Chondrocyte (in vitro differentiated cells): ENCODE measurements around the gene EYS. TPM values are rescaled to one million over a fixed set of nuclear protein-coding genes. Genes with fewer than 3 reads are reported as not detected.

Experiments
- DNase-seq: peaks from one replicate; pipeline ENCODE4 v3.0.0; 2021; ENCODE audit warnings: mixed read lengths, low spot score
- H3K27ac Mint-ChIP-seq: one replicate; pipeline ENCODE4 v1.8.0; 2021; ENCODE audit warnings: mild to moderate bottlenecking, moderate library complexity, mixed read lengths; ENCODE audit not compliant: unreplicated experiment
- H3K27me3 Mint-ChIP-seq: 2 replicates; pipeline ENCODE4 v1.8.0; 2021; ENCODE audit warnings: low read depth, mixed read lengths
- H3K36me3 Mint-ChIP-seq: 2 replicates; pipeline ENCODE4 v1.8.0; 2021; ENCODE audit warnings: low read depth, mixed read lengths
- H3K4me1 Mint-ChIP-seq: 2 replicates; pipeline ENCODE4 v1.8.0; 2021; ENCODE audit warnings: low read depth, mild to moderate bottlenecking, mixed read lengths
- H3K4me3 Mint-ChIP-seq: one replicate; pipeline ENCODE4 v1.8.0; 2021; ENCODE audit warnings: mild to moderate bottlenecking, moderate library complexity, mixed read lengths; ENCODE audit not compliant: unreplicated experiment
- H3K9me3 Mint-ChIP-seq: 2 replicates; pipeline ENCODE4 v1.8.0; 2021; ENCODE audit warnings: low read depth, mixed read lengths
- total RNA-seq: library from RNA; stranded (reverse); gene quantifications from 3 replicates; pipeline ENCODE4 v1.2.1, GENCODE V29; 2021
- TF ChIP-seq, protein P1 (sequence below): fragments of 200-600 bp; sonication (generic); IDR thresholded peaks from 2 replicates; pipeline ENCODE4 v1.5.0; 2021; ENCODE audit warnings: antibody characterized with exemption, mild to moderate bottlenecking, moderate library complexity

Gene EYS
- total RNA-seq, 1 donor from 2014 or later = not detected

DNA sequence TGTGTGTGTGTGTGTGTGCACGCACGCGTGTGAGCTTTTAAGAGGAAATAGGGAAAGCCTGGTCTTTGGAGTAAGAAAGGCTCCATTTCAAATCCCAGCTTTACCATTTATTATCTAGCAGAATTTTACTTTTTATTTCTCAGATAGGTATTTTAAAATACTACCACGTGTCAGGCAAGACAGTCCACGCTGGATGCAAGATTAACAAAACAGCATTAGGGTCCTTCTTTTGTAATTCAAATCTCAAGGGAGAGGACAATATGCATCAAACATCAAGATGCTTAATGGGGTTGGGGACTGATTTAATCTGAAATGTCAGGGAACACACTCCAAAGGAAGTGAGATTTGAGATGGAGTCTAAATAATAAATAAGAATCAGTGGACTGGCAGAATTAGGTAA, 1302.6 kb downstream of the EYS start:
- Mint-ChIP-seq H3K9me3 (peaks cover 3% of the 10 kb centered on the region), H3K36me3 (no peaks in the 10 kb centered on the region), H3K4me3 (no peak overlapping the region), H3K27ac (no peak overlapping the region), H3K27me3 (peaks cover 14% of the 10 kb centered on the region), H3K4me1 (no peaks in the 10 kb centered on the region)
- TF ChIP-seq, protein P1, sequence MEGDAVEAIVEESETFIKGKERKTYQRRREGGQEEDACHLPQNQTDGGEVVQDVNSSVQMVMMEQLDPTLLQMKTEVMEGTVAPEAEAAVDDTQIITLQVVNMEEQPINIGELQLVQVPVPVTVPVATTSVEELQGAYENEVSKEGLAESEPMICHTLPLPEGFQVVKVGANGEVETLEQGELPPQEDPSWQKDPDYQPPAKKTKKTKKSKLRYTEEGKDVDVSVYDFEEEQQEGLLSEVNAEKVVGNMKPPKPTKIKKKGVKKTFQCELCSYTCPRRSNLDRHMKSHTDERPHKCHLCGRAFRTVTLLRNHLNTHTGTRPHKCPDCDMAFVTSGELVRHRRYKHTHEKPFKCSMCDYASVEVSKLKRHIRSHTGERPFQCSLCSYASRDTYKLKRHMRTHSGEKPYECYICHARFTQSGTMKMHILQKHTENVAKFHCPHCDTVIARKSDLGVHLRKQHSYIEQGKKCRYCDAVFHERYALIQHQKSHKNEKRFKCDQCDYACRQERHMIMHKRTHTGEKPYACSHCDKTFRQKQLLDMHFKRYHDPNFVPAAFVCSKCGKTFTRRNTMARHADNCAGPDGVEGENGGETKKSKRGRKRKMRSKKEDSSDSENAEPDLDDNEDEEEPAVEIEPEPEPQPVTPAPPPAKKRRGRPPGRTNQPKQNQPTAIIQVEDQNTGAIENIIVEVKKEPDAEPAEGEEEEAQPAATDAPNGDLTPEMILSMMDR = no peak
- no peak for DNase-seq

DNA sequence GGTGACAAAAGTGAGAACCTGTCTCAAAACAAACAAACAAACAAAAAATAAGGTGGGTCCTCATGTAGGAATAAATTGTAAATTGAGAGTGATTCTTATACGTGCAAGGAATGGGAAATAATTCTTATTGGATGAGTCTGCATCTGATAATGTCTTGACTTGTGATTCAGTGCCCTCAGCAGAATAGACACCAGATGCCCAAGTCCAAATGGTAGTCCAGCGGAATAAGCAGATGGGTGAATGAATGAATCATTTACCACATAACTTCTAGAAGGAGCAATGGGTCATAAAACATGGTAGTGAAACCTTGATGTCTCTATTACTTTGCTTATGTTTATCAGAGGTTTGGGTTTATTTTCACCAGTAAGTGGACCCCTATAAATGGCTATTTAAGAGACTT, 1323.7 kb downstream of the EYS start:
- H3K4me1 Mint-ChIP-seq = no peaks in the 10 kb centered on the region
- no peaks in the 10 kb centered on the region for H3K36me3 Mint-ChIP-seq
- H3K27ac Mint-ChIP-seq = no peak overlapping the region
- TF ChIP-seq, protein P1 = no peak
- peaks cover 10% of the 10 kb centered on the region for H3K27me3 Mint-ChIP-seq
- no peak for DNase-seq
- H3K4me3 Mint-ChIP-seq = no peak overlapping the region
- no peaks in the 10 kb centered on the region for H3K9me3 Mint-ChIP-seq

DNA sequence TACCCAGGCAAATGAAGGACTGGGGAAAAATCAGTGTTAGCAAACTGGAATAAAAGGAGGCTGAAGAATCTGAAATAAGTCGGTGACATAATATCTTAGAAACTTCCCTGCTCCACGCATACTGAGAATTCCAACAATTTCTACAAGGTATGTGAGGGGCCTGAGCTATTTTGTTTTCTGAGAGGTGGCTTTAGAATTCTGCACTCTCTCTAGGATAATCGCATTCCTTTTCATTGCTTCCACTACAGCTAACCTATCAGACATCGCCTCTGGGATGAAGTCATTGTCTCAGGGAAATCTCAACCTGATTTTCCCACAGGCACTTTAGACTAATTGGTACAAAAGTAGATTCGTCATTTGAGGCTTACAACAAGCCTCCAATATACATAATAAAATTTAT, 1330.6 kb downstream of the EYS start:
- Mint-ChIP-seq H3K9me3 (peaks cover 13% of the 10 kb centered on the region), H3K36me3 (no peaks in the 10 kb centered on the region), H3K27me3 (peaks cover 5% of the 10 kb centered on the region), H3K4me1 (peaks cover 3% of the 10 kb centered on the region), H3K4me3 (no peak overlapping the region), H3K27ac (no peak overlapping the region)
- no peak for DNase-seq
- TF ChIP-seq, protein P1 = no peak

DNA sequence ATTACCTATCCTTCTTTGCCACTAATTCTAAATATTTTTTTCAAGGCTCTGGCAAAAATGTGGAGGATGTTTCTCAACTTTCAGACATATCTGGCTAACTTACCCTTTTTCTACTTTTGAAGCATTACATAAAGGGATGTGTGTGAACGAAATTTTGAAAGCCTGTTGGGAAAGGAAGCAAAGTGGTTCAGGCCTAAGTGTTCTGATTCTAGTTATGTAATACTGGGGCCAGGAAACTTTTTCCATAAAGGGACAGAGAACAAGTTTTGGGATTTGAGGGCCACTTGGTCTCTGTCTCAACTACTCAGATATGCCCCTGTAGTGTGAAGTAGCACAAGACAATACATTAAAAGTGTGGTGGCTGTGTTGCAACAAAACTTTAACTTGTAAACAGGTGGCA, 1349.6 kb downstream of the EYS start:
- H3K4me1 Mint-ChIP-seq = no peaks in the 10 kb centered on the region
- H3K27ac Mint-ChIP-seq = no peak overlapping the region
- no peak overlapping the region for H3K4me3 Mint-ChIP-seq
- peaks cover 12% of the 10 kb centered on the region for H3K27me3 Mint-ChIP-seq
- TF ChIP-seq, protein P1 = no peak
- no peaks in the 10 kb centered on the region for H3K9me3 Mint-ChIP-seq
- H3K36me3 Mint-ChIP-seq = no peaks in the 10 kb centered on the region
- no peak for DNase-seq

DNA sequence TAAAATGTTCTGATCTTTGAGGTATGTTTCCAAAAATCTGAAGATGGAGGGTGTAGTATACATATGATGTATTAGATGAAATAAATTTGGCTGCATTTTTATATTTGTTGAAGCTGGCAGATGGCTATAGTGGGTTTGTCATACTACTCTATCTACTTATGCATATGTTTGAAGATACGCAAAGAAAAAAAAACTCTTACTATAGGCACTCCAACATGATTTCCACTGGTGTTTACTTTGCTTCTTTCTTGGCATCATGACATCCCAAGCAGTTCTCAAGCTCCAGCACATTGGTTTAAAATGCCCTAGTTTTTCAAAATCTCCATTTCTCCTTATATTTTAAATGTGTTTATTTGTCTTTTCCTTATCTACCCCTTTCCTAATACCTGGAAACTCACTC, 1359.6 kb downstream of the EYS start:
- Mint-ChIP-seq H3K27me3 (peaks cover 5% of the 10 kb centered on the region), H3K4me1 (no peaks in the 10 kb centered on the region), H3K36me3 (no peaks in the 10 kb centered on the region), H3K4me3 (no peak overlapping the region), H3K9me3 (peaks cover 11% of the 10 kb centered on the region), H3K27ac (no peak overlapping the region)
- no peak for DNase-seq
- TF ChIP-seq, protein P1 = no peak
